M059J (cell line): Measurements from ENCODE around the gene EPHB3. TPM values are rescaled to one million over a fixed set of nuclear protein-coding genes. Genes with fewer than 3 reads are reported as not detected.
"Not testable (repeated sequence)": the region's sequence is repeated elsewhere in the genome, so short reads cannot be mapped to it uniquely, and the experiment has no call there.

Source experiments
- DNase-seq: peaks from one replicate; pipeline ENCODE4 v3.0.0-alpha.2; 2012; ENCODE audit warnings: low read depth
- total RNA-seq: library from RNA; depleted of rRNA; stranded (reverse); fragments of >200 nt; shearing (Covaris generic); gene quantifications from 2 replicates; pipeline ENCODE4 v1.2.3, GENCODE V29; 2014

EPHB3 gene
- total RNA-seq, 1 experiment from 2014 or later: 1.2 TPM

DNA sequence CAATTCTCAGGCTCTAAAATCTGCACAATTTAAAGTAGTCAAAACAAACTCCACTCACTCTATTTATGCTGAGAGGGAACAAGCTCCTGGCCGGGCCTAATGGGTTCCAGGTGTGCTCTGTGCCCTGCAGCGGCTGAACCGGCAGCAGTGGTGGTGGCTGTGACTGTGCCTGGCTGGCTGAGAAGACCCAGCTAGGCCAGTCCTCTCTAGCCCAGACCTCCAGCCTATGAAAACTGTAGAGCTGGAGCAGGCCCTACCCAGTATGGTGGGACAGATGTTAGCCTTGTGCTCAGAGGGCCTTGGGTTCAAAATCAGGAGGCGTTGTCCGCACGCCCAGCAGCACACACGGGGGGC, 37.0 kb downstream of the EPHB3 start:
- DNase-seq: no peak

- no peak for DNase-seq
Measured at GRCh38 chr3:184599143-184599542, 37.6 kb downstream of the EPHB3 start.

GRCh38 chr3:184600685-184601377, 39.2 kb downstream of the EPHB3 start:
- DNase-seq: no peak

GRCh38 chr3:184601576-184602371, 40.2 kb downstream of the EPHB3 start:
- DNase-seq: no peak

DNA sequence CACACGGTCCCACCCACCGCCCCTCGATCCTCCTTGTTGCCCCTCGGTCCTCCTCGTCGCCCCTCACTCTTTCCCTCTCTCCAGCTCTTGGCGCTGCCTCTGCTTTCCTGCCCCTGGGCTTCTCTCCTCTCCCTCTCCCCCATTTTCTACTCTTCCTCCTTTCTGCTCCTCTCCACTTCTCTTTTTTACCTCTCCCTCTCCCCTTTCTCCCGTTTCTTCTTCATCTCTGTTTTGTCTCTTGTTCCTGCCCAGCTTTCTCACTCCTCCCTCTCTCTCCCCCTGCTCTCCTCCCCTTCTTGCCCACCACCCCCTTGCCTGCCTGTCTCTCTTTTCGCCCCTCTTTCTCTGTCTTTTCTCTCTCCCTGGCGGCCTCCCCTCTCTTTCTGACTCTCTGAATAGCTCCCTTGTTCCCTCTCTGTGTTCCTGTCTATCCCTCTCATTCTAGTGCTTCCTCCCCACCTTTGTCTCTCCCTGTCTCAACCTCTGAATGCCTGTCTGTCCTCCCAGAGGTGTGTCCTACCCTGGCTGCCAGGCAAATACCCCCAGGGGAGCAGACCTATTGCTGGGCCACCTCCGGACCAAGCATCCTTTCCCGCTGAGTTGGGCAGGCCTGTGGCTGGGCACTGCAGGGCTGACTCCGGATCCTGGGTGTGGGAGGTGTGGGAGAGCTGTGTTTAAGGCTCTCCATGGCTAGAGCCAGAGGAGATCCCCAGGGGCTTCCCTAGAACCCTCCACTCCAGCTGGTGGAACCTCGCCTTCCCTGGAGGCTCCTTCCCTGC, 41.0 kb downstream of the EPHB3 start:
- DNase-seq: no peak

GRCh38 chr3:184603151-184604030, 41.8 kb downstream of the EPHB3 start:
- no peak for DNase-seq

GRCh38 chr3:184604039-184604601, 42.5 kb downstream of the EPHB3 start:
- no peak for DNase-seq

- no peak for DNase-seq
Measured at GRCh38 chr3:184604615-184605290, 43.2 kb downstream of the EPHB3 start.

DNA sequence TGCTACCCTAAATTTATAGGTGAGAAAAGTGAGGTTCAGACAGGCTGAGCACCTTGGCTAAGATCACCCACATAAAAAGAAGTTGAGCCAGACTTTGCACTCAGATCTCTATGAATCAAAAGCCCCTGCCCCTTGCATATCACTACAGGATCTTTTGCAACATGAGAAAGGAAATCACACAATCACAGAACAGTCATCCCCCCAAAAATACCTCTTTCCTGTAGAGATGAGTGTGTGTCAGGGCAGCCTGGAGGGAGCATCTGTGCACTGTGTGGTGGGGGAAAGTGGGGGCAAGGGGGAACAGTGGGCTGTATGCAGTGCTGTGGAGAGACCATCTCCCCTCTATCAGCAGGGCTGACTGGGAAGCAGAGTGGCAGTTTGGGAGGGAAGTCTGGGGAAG, 46.6 kb downstream of the EPHB3 start:
- no peak for DNase-seq

DNA sequence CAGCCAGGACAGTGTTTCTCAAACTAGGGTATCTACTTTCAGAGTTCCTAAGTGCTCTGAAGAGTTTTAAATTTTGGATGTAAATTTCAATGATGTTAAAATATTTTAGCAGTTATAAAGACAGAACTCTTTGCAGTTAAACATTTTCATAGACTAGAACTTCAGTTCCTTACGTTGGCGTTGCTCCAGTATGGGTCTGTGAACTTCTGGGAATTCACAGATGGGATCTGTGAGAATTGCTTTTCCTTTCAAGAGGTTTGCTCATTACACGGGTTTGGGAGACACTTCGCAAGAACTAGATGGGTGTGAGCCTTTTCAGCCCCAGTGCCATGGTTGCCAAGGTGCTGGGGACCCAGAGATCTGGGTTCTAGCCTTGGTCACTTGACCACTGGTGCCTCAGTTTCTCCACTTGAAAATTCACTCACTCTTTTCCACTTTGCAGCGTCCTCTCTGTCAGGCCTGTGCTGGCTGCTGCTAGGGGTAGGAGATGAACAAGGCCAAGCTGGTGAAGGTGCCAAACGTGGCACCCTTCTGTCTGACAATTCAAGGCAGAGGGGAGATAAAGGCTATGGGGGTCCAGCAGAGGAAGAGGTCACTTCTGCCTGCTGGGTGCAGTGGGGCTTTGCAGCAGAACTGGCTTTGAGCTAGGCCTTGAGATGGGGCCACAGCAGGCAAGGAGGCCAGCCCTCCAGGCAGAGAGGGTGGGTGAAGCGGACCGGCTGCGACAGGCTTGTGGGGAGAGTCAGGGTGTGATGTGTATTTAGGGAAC, 48.1 kb downstream of the EPHB3 start:
- DNase-seq: no peak

DNA sequence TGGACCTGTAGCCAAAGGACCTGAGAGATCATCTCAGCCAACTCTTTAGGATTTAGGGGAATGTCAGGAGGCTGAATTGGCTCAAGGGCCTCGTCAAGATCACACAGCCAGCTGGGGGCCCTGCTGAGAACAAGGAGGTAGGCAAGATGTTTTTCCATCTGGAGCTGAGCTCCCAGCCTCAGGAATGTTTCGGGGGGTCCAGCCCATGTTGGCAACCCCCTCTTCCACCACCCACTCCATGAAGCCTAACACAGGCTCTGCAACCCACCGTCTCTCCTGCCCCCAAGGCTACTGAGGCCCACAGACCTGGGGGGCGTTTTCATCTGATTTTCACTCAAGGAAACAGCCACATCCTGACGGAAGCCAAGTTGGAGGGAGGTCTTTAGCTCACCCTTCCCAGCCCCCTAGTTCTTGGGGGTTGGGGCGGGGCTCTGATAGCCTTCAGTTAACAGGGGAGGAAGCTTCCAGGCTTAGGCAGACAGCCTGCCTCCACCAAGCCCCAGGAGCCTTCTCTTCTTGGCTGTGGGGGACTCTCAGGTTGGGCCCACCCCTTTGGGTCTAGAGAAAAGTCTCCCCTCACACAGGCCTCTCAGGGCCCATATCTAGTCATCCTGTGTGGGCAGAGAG, 48.8 kb downstream of the EPHB3 start:
- no peak for DNase-seq

GRCh38 chr3:184611607-184612281, 50.2 kb downstream of the EPHB3 start:
- no peak for DNase-seq

- DNase-seq: no peak
Measured at GRCh38 chr3:184615396-184615795, 53.8 kb downstream of the EPHB3 start.

GRCh38 chr3:184616436-184616835, 54.9 kb downstream of the EPHB3 start:
- DNase-seq: no peak

DNA sequence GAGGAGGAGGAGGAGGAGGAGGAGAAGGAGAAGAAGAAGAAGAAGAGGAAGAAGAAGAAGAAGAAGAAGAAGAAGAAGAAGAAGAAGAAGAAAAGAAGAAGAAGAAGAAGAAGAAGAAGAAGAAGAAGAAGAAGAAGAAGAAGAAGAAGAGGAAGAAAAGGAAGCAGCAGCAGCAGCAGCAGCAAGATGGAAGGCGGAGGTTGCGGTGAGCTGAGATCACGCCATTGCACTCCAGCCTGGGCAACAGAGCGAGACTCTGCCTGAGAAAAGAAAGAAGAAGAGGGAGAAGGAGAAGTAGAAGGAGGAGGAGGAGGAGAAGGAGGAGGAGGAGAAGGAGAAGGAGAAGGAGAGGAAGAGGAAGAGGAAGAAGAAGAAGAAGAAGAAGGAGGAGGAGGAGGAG, 55.7 kb downstream of the EPHB3 start:
- DNase-seq: not testable (repeated sequence)

DNA sequence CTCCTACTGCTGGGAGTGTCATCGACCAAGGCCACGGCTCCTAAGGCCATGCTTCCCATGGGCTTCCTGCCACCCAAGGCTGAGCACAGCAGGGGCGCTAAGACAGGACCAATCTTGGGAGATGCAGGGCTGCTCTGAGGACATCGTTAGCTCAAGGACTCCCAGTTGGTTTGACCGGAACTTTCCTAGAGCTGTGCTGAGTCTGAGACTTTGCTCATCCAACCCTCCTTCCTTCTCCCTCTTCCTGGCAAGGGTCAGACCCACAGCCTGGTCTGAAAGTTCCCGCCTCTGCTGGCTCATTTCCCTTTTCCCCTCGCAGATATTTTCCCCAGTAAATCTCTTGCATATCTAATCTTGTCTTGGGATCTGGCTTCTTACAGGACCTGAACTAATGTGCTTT, 57.2 kb downstream of the EPHB3 start:
- DNase-seq: no peak

DNA sequence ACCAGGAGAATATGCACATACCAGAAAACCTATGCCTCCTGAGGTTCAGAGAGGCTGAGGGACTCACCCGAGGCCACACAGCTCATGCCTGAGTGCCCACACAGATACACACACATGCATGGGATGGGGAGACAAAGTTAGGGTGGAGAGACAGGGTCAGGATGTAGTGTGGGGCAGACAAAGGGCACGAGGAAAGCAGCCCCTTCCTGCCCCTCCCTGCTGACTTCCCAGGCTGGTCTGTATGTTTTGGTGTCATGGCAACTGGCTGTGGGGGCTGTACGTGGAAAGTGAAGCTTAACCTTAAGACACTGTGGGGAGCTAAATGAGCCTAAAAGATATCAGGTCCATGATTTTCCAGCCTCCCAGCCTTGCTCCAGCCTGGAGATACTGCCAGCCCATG, 57.8 kb downstream of the EPHB3 start:
- DNase-seq: peak; percentile 28

DNA sequence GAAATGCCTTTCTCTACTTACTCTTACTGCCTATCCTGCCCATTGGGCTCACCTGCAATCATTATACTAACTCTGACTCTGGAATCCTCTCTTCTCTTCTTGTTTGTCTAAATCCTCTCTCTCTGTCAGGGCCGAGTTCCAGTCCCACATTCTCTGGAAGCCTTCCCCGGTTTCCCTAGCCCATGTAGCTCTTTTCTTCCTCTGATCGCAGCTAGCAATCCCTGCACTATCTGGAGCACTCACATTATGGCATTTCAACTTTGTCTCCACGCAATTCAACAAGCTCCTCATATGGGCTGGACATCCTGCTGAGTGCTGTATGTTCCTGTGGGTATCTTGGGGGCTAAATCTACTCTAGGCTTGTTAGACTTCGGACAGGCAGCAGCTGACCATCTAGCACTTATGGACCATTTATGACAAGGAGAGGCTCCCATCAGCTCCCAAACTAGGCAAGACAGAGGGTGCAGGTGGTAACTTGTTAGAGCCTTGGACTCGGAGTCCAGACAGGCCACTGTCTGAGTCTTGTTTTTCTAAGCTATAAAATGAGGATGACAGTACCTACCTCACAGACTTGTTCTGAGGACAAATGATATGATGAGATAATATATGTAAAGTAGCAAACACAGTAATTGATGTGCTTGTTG, 58.3 kb downstream of the EPHB3 start:
- DNase-seq: no peak
